ENCODE results near the gene ADAMTS13. TPM values are rescaled to one million over a fixed set of nuclear protein-coding genes. Genes with fewer than 3 reads are reported as not detected.

The ADAMTS13 gene
- total and polyA plus RNA-seq, 4 donors = 6.5 to 13.3 (median 10.4) TPM

DNA sequence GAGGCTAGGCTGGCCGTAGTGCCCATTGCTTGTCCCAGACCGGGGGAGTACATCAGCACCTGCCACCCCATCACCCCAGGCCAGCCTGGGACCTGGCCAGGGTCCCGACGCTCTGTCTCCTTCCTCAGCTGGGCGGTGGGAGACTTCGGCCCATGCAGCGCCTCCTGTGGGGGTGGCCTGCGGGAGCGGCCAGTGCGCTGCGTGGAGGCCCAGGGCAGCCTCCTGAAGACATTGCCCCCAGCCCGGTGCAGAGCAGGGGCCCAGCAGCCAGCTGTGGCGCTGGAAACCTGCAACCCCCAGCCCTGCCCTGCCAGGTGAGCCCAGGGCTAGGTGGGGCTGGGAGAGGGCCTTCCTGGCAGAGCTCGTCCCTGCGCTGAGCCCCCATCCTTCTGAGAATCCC lies 21.1 kb downstream of the ADAMTS13 start (continued):
- TF ChIP-seq FOXA1 (IDR thresholded peaks at IDR 0.05) = no peak

DNA sequence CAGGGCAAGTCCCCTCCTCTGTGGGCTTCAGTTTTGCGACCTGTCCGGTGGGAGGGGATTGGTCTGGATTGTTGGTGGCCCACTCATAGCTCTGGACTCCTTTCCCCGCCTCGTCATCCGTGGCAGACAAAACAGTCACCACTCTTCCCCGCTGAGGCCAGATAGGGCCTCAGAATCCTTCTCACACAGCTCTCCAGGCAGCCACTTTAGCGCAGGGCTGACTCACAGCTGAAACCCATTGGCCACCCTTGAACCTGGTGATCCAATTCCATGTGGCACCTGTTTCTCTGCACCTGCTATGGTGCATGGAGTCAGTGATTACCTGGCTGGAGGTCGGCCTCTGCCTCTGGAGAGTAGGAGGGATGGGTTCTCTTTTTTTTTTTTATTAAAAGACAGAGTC lies 21.8 kb downstream of the ADAMTS13 start:
- Histone ChIP-seq H3K9ac (ENCODE audit: low read depth in 1 of 2, low read length in 2 of 2) (no peak overlapping the region), H3K4me3 (ENCODE audit: low read depth in 1 of 3, low read length in 3 of 3) (no peak overlapping the region), H3K9me3 (ENCODE audit: control insufficient read depth in 4 of 4, low read length in 3 of 4) (no peaks in the 10 kb centered on the region), H3K27me3 (ENCODE audit: control insufficient read depth in 4 of 4, insufficient read depth in 4 of 4, low read length in 3 of 4) (no peaks in the 10 kb centered on the region), H3K36me3 (ENCODE audit: control insufficient read depth in 4 of 4, insufficient read depth in 3 of 4, low read depth in 1 of 4, low read length in 3 of 4) (no peaks in the 10 kb centered on the region), H3K27ac (ENCODE audit: low read depth in 1 of 2, low read length in 2 of 2) (no peak overlapping the region), H3K4me1 (ENCODE audit: control insufficient read depth in 4 of 4, insufficient read depth in 4 of 4, low read length in 3 of 4) (peaks cover 4 to 11% (median 9%) of the 10 kb centered on the region in 4 donors)
- no peak for DNase-seq (ENCODE audit: low spot score)
- TF ChIP-seq TAF1 (conservative IDR thresholded peaks at IDR 0.05) (no peak), HNF4G (IDR thresholded peaks at IDR 0.05) (no peak), RXRA (IDR thresholded peaks at IDR 0.05) (no peak), FOXA1 (IDR thresholded peaks at IDR 0.05) (no peak)
- TF ChIP-seq, protein P1, sequence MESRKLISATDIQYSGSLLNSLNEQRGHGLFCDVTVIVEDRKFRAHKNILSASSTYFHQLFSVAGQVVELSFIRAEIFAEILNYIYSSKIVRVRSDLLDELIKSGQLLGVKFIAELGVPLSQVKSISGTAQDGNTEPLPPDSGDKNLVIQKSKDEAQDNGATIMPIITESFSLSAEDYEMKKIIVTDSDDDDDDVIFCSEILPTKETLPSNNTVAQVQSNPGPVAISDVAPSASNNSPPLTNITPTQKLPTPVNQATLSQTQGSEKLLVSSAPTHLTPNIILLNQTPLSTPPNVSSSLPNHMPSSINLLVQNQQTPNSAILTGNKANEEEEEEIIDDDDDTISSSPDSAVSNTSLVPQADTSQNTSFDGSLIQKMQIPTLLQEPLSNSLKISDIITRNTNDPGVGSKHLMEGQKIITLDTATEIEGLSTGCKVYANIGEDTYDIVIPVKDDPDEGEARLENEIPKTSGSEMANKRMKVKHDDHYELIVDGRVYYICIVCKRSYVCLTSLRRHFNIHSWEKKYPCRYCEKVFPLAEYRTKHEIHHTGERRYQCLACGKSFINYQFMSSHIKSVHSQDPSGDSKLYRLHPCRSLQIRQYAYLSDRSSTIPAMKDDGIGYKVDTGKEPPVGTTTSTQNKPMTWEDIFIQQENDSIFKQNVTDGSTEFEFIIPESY (IDR thresholded peaks at IDR 0.05) = no peak
- TF ChIP-seq, protein P2, sequence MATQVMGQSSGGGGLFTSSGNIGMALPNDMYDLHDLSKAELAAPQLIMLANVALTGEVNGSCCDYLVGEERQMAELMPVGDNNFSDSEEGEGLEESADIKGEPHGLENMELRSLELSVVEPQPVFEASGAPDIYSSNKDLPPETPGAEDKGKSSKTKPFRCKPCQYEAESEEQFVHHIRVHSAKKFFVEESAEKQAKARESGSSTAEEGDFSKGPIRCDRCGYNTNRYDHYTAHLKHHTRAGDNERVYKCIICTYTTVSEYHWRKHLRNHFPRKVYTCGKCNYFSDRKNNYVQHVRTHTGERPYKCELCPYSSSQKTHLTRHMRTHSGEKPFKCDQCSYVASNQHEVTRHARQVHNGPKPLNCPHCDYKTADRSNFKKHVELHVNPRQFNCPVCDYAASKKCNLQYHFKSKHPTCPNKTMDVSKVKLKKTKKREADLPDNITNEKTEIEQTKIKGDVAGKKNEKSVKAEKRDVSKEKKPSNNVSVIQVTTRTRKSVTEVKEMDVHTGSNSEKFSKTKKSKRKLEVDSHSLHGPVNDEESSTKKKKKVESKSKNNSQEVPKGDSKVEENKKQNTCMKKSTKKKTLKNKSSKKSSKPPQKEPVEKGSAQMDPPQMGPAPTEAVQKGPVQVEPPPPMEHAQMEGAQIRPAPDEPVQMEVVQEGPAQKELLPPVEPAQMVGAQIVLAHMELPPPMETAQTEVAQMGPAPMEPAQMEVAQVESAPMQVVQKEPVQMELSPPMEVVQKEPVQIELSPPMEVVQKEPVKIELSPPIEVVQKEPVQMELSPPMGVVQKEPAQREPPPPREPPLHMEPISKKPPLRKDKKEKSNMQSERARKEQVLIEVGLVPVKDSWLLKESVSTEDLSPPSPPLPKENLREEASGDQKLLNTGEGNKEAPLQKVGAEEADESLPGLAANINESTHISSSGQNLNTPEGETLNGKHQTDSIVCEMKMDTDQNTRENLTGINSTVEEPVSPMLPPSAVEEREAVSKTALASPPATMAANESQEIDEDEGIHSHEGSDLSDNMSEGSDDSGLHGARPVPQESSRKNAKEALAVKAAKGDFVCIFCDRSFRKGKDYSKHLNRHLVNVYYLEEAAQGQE (IDR thresholded peaks at IDR 0.05) = no peak
- WGBS = 90% methylated on average over 8 of the region's 8 CpGs

DNA sequence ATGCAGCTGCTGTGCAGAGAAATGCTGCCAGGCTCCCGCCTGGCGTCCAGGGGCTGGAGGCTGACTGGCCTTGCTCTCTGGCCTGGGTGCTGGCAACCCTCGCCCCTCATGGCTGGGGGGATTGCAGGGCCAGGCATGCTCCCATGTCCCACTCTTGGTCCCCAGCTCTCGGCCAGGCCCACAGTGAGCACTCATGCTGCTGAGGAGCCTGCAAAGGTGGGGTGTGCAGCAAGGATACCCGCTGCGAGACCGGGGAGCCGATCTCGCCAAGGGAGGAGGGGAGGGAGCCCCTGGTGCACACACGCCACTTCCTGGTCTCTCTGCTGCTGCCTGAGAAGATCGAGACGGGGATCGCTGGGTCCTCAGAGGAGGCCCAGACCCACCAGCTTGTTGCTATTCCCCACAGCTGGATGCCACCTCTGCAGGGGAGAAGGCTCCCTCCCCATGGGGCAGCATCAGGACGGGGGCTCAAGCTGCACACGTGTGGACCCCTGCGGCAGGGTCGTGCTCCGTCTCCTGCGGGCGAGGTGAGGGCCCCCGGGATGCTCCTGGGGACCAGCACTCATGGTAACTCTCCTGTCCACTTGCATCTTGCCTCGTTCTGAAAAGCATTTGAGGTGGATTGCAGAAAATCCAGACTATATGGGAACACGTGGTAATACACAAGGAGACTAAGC lies 23.3 kb downstream of the ADAMTS13 start:
- DNase-seq (ENCODE audit: low spot score) = no peak
- H3K4me3 ChIP-seq (ENCODE audit: low read depth in 1 of 3, low read length in 3 of 3) = no peak overlapping the region
- peaks cover 4 to 16% (median 11%) of the 10 kb centered on the region in 4 donors for H3K4me1 ChIP-seq (ENCODE audit: control insufficient read depth in 4 of 4, insufficient read depth in 4 of 4, low read length in 3 of 4)
- H3K9me3 ChIP-seq (ENCODE audit: control insufficient read depth in 4 of 4, low read length in 3 of 4) = no peaks in the 10 kb centered on the region
- no peaks in the 10 kb centered on the region for H3K27me3 ChIP-seq (ENCODE audit: control insufficient read depth in 4 of 4, insufficient read depth in 4 of 4, low read length in 3 of 4)
- H3K9ac ChIP-seq (ENCODE audit: low read depth in 1 of 2, low read length in 2 of 2) = no peak overlapping the region
- H3K27ac ChIP-seq (ENCODE audit: low read depth in 1 of 2, low read length in 2 of 2) = no peak overlapping the region
- WGBS = 91% methylated on average over 23 of the region's 23 CpGs
- H3K36me3 ChIP-seq (ENCODE audit: control insufficient read depth in 4 of 4, insufficient read depth in 3 of 4, low read depth in 1 of 4, low read length in 3 of 4) = no peaks in the 10 kb centered on the region
- TF ChIP-seq, protein P3, sequence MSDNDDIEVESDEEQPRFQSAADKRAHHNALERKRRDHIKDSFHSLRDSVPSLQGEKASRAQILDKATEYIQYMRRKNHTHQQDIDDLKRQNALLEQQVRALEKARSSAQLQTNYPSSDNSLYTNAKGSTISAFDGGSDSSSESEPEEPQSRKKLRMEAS (IDR thresholded peaks at IDR 0.05) = no peak
- TF ChIP-seq FOXA1 (IDR thresholded peaks at IDR 0.05) (no peak), RAD21 (IDR thresholded peaks at IDR 0.05) (no peak), GABPA (IDR thresholded peaks at IDR 0.05 in 1 of 2, conservative IDR thresholded peaks at IDR 0.05 in 1 of 2) (no peak), YY1 (IDR thresholded peaks at IDR 0.05) (no peak), RXRA (IDR thresholded peaks at IDR 0.05) (no peak), HNF4G (IDR thresholded peaks at IDR 0.05) (no peak), SP1 (IDR thresholded peaks at IDR 0.05) (no peak), HNF4A (conservative IDR thresholded peaks at IDR 0.05) (no peak), EGR1 (IDR thresholded peaks at IDR 0.05; ENCODE audit: low read depth in 2 of 2) (no peak)
- TF ChIP-seq, protein P1 (IDR thresholded peaks at IDR 0.05) = no peak
- TF ChIP-seq, protein P2 (IDR thresholded peaks at IDR 0.05) = no peak
- TF ChIP-seq, protein P4, sequence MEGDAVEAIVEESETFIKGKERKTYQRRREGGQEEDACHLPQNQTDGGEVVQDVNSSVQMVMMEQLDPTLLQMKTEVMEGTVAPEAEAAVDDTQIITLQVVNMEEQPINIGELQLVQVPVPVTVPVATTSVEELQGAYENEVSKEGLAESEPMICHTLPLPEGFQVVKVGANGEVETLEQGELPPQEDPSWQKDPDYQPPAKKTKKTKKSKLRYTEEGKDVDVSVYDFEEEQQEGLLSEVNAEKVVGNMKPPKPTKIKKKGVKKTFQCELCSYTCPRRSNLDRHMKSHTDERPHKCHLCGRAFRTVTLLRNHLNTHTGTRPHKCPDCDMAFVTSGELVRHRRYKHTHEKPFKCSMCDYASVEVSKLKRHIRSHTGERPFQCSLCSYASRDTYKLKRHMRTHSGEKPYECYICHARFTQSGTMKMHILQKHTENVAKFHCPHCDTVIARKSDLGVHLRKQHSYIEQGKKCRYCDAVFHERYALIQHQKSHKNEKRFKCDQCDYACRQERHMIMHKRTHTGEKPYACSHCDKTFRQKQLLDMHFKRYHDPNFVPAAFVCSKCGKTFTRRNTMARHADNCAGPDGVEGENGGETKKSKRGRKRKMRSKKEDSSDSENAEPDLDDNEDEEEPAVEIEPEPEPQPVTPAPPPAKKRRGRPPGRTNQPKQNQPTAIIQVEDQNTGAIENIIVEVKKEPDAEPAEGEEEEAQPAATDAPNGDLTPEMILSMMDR (IDR thresholded peaks at IDR 0.05; ENCODE audit: low read depth, low read length, missing input control) = no peak
- TF ChIP-seq, protein P5, sequence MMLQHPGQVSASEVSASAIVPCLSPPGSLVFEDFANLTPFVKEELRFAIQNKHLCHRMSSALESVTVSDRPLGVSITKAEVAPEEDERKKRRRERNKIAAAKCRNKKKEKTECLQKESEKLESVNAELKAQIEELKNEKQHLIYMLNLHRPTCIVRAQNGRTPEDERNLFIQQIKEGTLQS (IDR thresholded peaks at IDR 0.05) = no peak

Measured in liver (tissue), 9 donors.